H9 (cell line): ENCODE results near the gene ARID3C. TPM values are rescaled to one million over a fixed set of nuclear protein-coding genes. Genes with fewer than 3 reads are reported as not detected.

Source experiments
- DNase-seq: peaks from one replicate; pipeline ENCODE4 v3.0.0-alpha.2; 2017
- H2AFZ ChIP-seq: one replicate; pipeline ENCODE4 v1.6.1; 2013; ENCODE audit warnings: mild to moderate bottlenecking, low read length, control low read depth, moderate library complexity
- H2AK5ac ChIP-seq: 2 replicates; pipeline ENCODE4 v1.6.1; 2013; ENCODE audit warnings: low read length, control low read depth, mixed read lengths; ENCODE audit not compliant: insufficient read length
- H2BK120ac ChIP-seq: one replicate; pipeline ENCODE4 v1.6.1; 2013; ENCODE audit warnings: low read depth, mild to moderate bottlenecking, low read length, control low read depth, inconsistent platforms; ENCODE audit not compliant: poor library complexity, severe bottlenecking
- H2BK12ac ChIP-seq: 2 replicates; pipeline ENCODE4 v1.6.1; 2013; ENCODE audit warnings: low read length, control low read depth, mixed read lengths, low read depth; ENCODE audit not compliant: insufficient read length
- H2BK15ac ChIP-seq: 2 replicates; pipeline ENCODE4 v1.6.1; 2013; ENCODE audit warnings: low read depth, low read length, control low read depth
- H2BK20ac ChIP-seq: one replicate; pipeline ENCODE4 v1.6.1; 2013; ENCODE audit warnings: low read depth, mild to moderate bottlenecking, low read length, control low read depth, inconsistent platforms; ENCODE audit not compliant: poor library complexity, severe bottlenecking
- H2BK5ac ChIP-seq: 2 replicates; pipeline ENCODE4 v1.6.1; 2013; ENCODE audit warnings: low read length, control low read depth, mixed read lengths; ENCODE audit not compliant: insufficient read length
- H3K14ac ChIP-seq: 2 replicates; pipeline ENCODE4 v1.6.1; 2013; ENCODE audit warnings: low read length, control low read depth; ENCODE audit not compliant: insufficient read depth
- H3K18ac ChIP-seq: 2 replicates; pipeline ENCODE4 v1.6.1; 2013; ENCODE audit warnings: low read depth, mild to moderate bottlenecking, mixed read lengths, low read length, control low read depth; ENCODE audit not compliant: insufficient read length
- H3K23ac ChIP-seq: 2 replicates; pipeline ENCODE4 v1.6.1; 2013; ENCODE audit warnings: low read length, control low read depth, mixed read lengths, low read depth; ENCODE audit not compliant: insufficient read length
- H3K23me2 ChIP-seq: 2 replicates; pipeline ENCODE4 v1.6.1; 2013; ENCODE audit warnings: low read depth, mild to moderate bottlenecking, mixed read lengths, low read length, control low read depth; ENCODE audit not compliant: insufficient read length, poor library complexity, severe bottlenecking
- H3K27ac ChIP-seq: 2 replicates; pipeline ENCODE4 v1.5.1; 2013; ENCODE audit warnings: low read length, control low read depth, mixed read lengths, low read depth; ENCODE audit not compliant: insufficient read length
- H3K27me3 ChIP-seq: 2 replicates; pipeline ENCODE4 v1.6.1; 2013; ENCODE audit warnings: low read length, control low read depth, inconsistent platforms; ENCODE audit not compliant: insufficient read depth
- H3K4ac ChIP-seq: 2 replicates; pipeline ENCODE4 v1.6.1; 2013; ENCODE audit warnings: low read depth, mild to moderate bottlenecking, control low read depth, inconsistent platforms, low read length, moderate library complexity
- H3K4me1 ChIP-seq: 2 replicates; pipeline ENCODE4 v1.6.1; 2013; ENCODE audit warnings: low read length, control low read depth, inconsistent platforms; ENCODE audit not compliant: insufficient read depth
- H3K4me2 ChIP-seq: 2 replicates; pipeline ENCODE4 v1.6.1; 2013; ENCODE audit warnings: low read length, control low read depth, mixed read lengths; ENCODE audit not compliant: insufficient read length, insufficient read depth
- H3K56ac ChIP-seq: 2 replicates; pipeline ENCODE4 v1.6.1; 2013; ENCODE audit warnings: low read depth, mild to moderate bottlenecking, mixed read lengths, low read length, control low read depth; ENCODE audit not compliant: insufficient read length
- H3K79me1 ChIP-seq: 2 replicates; pipeline ENCODE4 v1.6.1; 2013; ENCODE audit warnings: low read depth, mild to moderate bottlenecking, moderate library complexity, low read length, control low read depth, inconsistent platforms; ENCODE audit not compliant: insufficient read depth, poor library complexity, severe bottlenecking
- H3K79me2 ChIP-seq: 2 replicates; pipeline ENCODE4 v1.6.1; 2013; ENCODE audit warnings: low read length, control low read depth, inconsistent platforms; ENCODE audit not compliant: insufficient read depth
- H3K9ac ChIP-seq: 2 replicates; pipeline ENCODE4 v1.6.1; 2013; ENCODE audit warnings: low read length, control low read depth, mixed read lengths; ENCODE audit not compliant: insufficient read length; ENCODE audit errors: extremely low read depth
- H3K9me3 ChIP-seq: one replicate; pipeline ENCODE4 v1.6.1; 2013; ENCODE audit warnings: low read depth, low read length, inconsistent platforms; ENCODE audit not compliant: control insufficient read depth
- H3T11ph ChIP-seq: one replicate; pipeline ENCODE4 v1.6.1; 2013; ENCODE audit warnings: mild to moderate bottlenecking, low read length, control low read depth, inconsistent platforms
- H4K20me1 ChIP-seq: one replicate; pipeline ENCODE4 v1.6.1; 2013; ENCODE audit not compliant: control insufficient read depth, insufficient read length, insufficient read depth
- H4K5ac ChIP-seq: 2 replicates; pipeline ENCODE4 v1.6.1; 2013; ENCODE audit warnings: low read depth, mild to moderate bottlenecking, mixed read lengths, low read length, control low read depth; ENCODE audit not compliant: insufficient read length
- H4K8ac ChIP-seq: replicated peaks from 2 replicates; pipeline ENCODE4 v1.6.1; 2013; ENCODE audit warnings: low read length, control low read depth, mixed read lengths, low read depth; ENCODE audit not compliant: insufficient read length
- H4K91ac ChIP-seq: 2 replicates; pipeline ENCODE4 v1.6.1; 2013; ENCODE audit warnings: low read depth, mild to moderate bottlenecking, moderate library complexity, mixed read lengths, low read length, control low read depth; ENCODE audit not compliant: insufficient read length
- H3K27ac Mint-ChIP-seq, 3 experiments: 2 replicates in 2 of 3; 3 replicates in 1 of 3; pipeline ENCODE4 v1.8.0; 2020 to 2021; ENCODE audit warnings: mixed read lengths in 3 of 3, mild to moderate bottlenecking in 1 of 3, moderate library complexity in 1 of 3
- H3K27me3 Mint-ChIP-seq: 2 replicates; pipeline ENCODE4 v1.8.0; 2021; ENCODE audit warnings: low read depth, mild to moderate bottlenecking, moderate library complexity, mixed read lengths
- H3K36me3 Mint-ChIP-seq, 3 experiments: 2 replicates in 2 of 3; 3 replicates in 1 of 3; pipeline ENCODE4 v1.8.0; 2020 to 2021; ENCODE audit warnings: low read depth in 3 of 3, mixed read lengths in 3 of 3; ENCODE audit not compliant: insufficient read depth in 1 of 3
- H3K4me1 Mint-ChIP-seq, 2 experiments: 2 replicates each; pipeline ENCODE4 v1.8.0; 2020; ENCODE audit warnings: mixed read lengths in 2 of 2
- H3K4me3 Mint-ChIP-seq, 2 experiments: 2 replicates in 1 of 2; 3 replicates in 1 of 2; pipeline ENCODE4 v1.8.0; 2020 to 2021; ENCODE audit warnings: mild to moderate bottlenecking in 2 of 2, mixed read lengths in 2 of 2, moderate library complexity in 1 of 2
- H3K9me3 Mint-ChIP-seq, 2 experiments: 2 replicates in 1 of 2; 3 replicates in 1 of 2; pipeline ENCODE4 v1.8.0; 2020; ENCODE audit warnings: mild to moderate bottlenecking in 2 of 2, mixed read lengths in 2 of 2, moderate library complexity in 1 of 2
- WGBS: extraction: QIAGEN DNeasy Blood & Tissue Kit; methylation state at CpG from one replicate; pipeline ENCODE4 v1.1.7; 2013; ENCODE audit warnings: missing lambda C conversion rate, low lambda C conversion rate, mixed read lengths; ENCODE audit not compliant: insufficient read length; ENCODE audit errors: extremely low coverage; 5-methylcytosine and 5-hydroxymethylcytosine counted together
- total RNA-seq: library from RNA; stranded (reverse); gene quantifications from 2 replicates; pipeline ENCODE4 v1.2.1, GENCODE V29; 2021
- TF ChIP-seq, protein P1 (sequence below): fragments of 200-600 bp; sonication (generic); conservative IDR thresholded peaks from 3 replicates; pipeline ENCODE4 v1.8.0; 2021; ENCODE audit warnings: antibody characterized with exemption, mild to moderate bottlenecking

The ARID3C gene
- total RNA-seq, 1 experiment from 2014 or later, result not detected

DNA sequence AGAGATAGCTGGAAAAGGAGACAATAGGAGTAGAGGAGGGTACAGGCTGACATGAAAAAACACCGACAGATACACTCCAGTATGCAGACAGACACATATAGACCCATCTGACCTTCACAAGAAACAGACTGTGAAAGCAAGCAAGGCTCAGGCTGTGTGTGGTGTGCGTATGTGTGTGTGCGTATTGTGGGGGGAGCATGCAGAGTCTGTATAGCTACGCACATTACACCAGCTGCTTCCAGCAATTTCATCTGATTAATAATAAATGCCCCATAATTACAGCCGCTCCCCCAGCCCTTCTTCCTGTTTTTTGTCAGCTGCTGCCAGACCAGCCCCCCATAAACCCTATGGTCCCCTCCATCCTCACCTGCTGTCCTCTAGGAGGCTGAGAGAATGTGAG is 46.1 kb downstream of the ARID3C start:
- no peak for DNase-seq
- peaks cover 98% of the 10 kb centered on the region for H3K27me3 Mint-ChIP-seq
- Histone ChIP-seq H3K9ac (no peak overlapping the region), H3K27ac (no peak overlapping the region), H2BK12ac (no peak overlapping the region), H2AK5ac (no peak overlapping the region), H3K27me3 (peaks cover 53% of the 10 kb centered on the region), H2BK5ac (no peak overlapping the region), H3K4me1 (peaks cover 13% of the 10 kb centered on the region), H3K23me2 (peaks cover 7% of the 10 kb centered on the region), H3T11ph (no peak overlapping the region), H2BK15ac (no peak overlapping the region), H3K79me1 (no peaks in the 10 kb centered on the region), H2AFZ (no peak overlapping the region), H4K91ac (no peak overlapping the region), H3K79me2 (no peaks in the 10 kb centered on the region), H4K5ac (no peak overlapping the region), H4K8ac (no peak overlapping the region), H3K18ac (no peak overlapping the region), H3K23ac (no peak overlapping the region), H3K9me3 (no peaks in the 10 kb centered on the region), H3K4me2 (no peak overlapping the region), H3K4ac (no peak overlapping the region), H3K56ac (no peak overlapping the region), H2BK120ac (no peak overlapping the region), H3K14ac (no peak overlapping the region), H2BK20ac (no peak overlapping the region), H4K20me1 (peaks cover 3% of the 10 kb centered on the region)
- TF ChIP-seq, protein P1, sequence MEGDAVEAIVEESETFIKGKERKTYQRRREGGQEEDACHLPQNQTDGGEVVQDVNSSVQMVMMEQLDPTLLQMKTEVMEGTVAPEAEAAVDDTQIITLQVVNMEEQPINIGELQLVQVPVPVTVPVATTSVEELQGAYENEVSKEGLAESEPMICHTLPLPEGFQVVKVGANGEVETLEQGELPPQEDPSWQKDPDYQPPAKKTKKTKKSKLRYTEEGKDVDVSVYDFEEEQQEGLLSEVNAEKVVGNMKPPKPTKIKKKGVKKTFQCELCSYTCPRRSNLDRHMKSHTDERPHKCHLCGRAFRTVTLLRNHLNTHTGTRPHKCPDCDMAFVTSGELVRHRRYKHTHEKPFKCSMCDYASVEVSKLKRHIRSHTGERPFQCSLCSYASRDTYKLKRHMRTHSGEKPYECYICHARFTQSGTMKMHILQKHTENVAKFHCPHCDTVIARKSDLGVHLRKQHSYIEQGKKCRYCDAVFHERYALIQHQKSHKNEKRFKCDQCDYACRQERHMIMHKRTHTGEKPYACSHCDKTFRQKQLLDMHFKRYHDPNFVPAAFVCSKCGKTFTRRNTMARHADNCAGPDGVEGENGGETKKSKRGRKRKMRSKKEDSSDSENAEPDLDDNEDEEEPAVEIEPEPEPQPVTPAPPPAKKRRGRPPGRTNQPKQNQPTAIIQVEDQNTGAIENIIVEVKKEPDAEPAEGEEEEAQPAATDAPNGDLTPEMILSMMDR, result no peak
- no peaks in the 10 kb centered on the region for H3K36me3 Mint-ChIP-seq
- peaks cover 0 to 5% of the 10 kb centered on the region in 2 experiments; a peak in 1 of 5 replicates for H3K9me3 Mint-ChIP-seq
- no peak overlapping the region for H3K4me3 Mint-ChIP-seq
- H3K27ac Mint-ChIP-seq, result no peak overlapping the region
- peaks cover 36 to 42% of the 10 kb centered on the region in 2 experiments for H3K4me1 Mint-ChIP-seq
- WGBS, result no CpG with 5 or more reads among the region's 5 CpGs
